OCI-LY7 (cell line): ENCODE measurements around the gene TPPP.

Experiments
- CTCF ChIP-seq: fragments of 200-600 bp; sonication (generic); conservative IDR thresholded peaks from 2 replicates; pipeline ENCODE4 v1.5.1; 2014; ENCODE audit warnings: mild to moderate bottlenecking, antibody characterized with exemption, low read length, moderate library complexity, mixed read lengths
- EZH2phosphoT487 ChIP-seq: fragments of 200-600 bp; sonication (generic); IDR thresholded peaks from 2 replicates; pipeline ENCODE4 v1.6.1; 2018; ENCODE audit warnings: low read depth, borderline replicate concordance, mild to moderate bottlenecking, mixed run types, antibody characterized with exemption, low read length, moderate library complexity, mixed read lengths

DNA sequence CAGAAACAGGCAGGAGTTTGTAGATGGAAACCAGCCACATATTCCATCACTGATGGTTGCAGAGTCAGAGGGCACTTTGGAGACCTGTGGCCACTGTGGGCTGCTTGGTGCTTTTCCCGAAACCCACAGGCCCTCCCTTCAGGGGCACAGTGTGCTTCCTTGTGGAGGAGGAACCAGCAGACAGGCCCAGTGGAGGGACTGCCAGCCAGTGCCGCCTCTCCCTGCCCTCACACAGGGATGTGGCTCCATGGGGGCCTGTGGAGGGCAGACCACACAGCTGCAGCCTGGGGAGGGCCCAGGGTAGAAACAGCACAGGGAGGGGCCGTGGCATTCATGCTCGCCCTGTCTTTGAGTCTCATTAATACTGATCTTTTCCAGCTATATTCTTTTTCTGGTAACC, 45.8 kb downstream of the TPPP start:
- TF ChIP-seq CTCF: no peak
- TF ChIP-seq EZH2phosphoT487: no peak
